SK-N-SH (cell line): Measurements from ENCODE around the gene ADGRF4. TPM values are rescaled to one million over a fixed set of nuclear protein-coding genes. Genes with fewer than 3 reads are reported as not detected.

Experiments
- CTCF ChIA-PET: fragments of 300-600, 350-600 bp; formaldehyde crosslinking; extraction: SDS; loops from one replicate; lab custom pipeline; 2021; lab: Yijun Ruan, JAX
- POLR2A ChIA-PET: fragments of 350-600 bp; sonication (Branson Sonifier 250); formaldehyde crosslinking; extraction: SDS; loops from one replicate; lab custom pipeline; 2020; ENCODE audit warnings: antibody characterized with exemption, inconsistent platforms; lab: Yijun Ruan, JAX
- DNase-seq: peaks from one replicate; pipeline ENCODE4 v3.0.0; 2012
- H2AFZ ChIP-seq: fragments of 200-600 bp; sonication (generic); 2 replicates; pipeline ENCODE4 v1.8.1; 2016; ENCODE audit warnings: antibody characterized with exemption, mild to moderate bottlenecking, low read depth
- H3F3A ChIP-seq: fragments of 200-600 bp; sonication (generic); replicated peaks from 2 replicates; pipeline ENCODE3; 2016; ENCODE audit warnings: antibody characterized with exemption, mild to moderate bottlenecking; ENCODE audit not compliant: insufficient read depth
- H3K27ac ChIP-seq, 2 experiments: fragments of 200-500 bp in 1 of 2; fragments of 200-600 bp in 1 of 2; sonication (Bioruptor generic) in 1 of 2; sonication (generic), shearing (Covaris generic) in 1 of 2; 2 replicates each; pipeline versions ENCODE4 v1.5.1 to v1.6.1; 2014 to 2016; ENCODE audit warnings: low read depth in 2 of 2, inconsistent platforms in 1 of 2, low read length in 1 of 2, mild to moderate bottlenecking in 1 of 2, mixed read lengths in 1 of 2
- H3K27me3 ChIP-seq: fragments of 200-600 bp; sonication (generic), shearing (Covaris generic); 2 replicates; pipeline ENCODE4 v1.6.1; 2016; ENCODE audit warnings: mixed run types; ENCODE audit not compliant: insufficient read depth
- H3K36me3 ChIP-seq, 2 experiments: fragments of 200-500 bp in 1 of 2; fragments of 200-600 bp in 1 of 2; sonication (Bioruptor generic) in 1 of 2; sonication (generic) in 1 of 2; replicated peaks in 1 of 2; 2 replicates each; pipeline versions ENCODE3 to v1.5.1; 2014 to 2016; ENCODE audit warnings: low read length in 1 of 2, mild to moderate bottlenecking in 1 of 2; ENCODE audit not compliant: insufficient read depth in 2 of 2, control insufficient read depth in 1 of 2
- H3K4me1 ChIP-seq, 2 experiments: fragments of 200-500 bp in 1 of 2; fragments of 200-600 bp in 1 of 2; sonication (Bioruptor generic) in 1 of 2; sonication (generic), shearing (Covaris generic) in 1 of 2; 2 replicates each; pipeline versions ENCODE4 v1.5.1 to v1.6.1; 2014 to 2016; ENCODE audit warnings: low read depth in 1 of 2, low read length in 1 of 2, mixed run types in 1 of 2; ENCODE audit not compliant: insufficient read depth in 2 of 2, control insufficient read depth in 1 of 2
- H3K4me2 ChIP-seq: fragments of 200-600 bp; sonication (generic), shearing (Covaris generic); 2 replicates; pipeline ENCODE4 v1.6.1; 2017; ENCODE audit warnings: mixed run types
- H3K4me3 ChIP-seq, 2 experiments: fragments of 200-500 bp in 1 of 2; fragments of 200-600 bp in 1 of 2; sonication (Bioruptor generic) in 1 of 2; sonication (generic), shearing (Covaris generic) in 1 of 2; 2 replicates each; pipeline versions ENCODE4 v1.5.1 to v1.8.1; 2014 to 2016; ENCODE audit warnings: low read depth in 2 of 2, inconsistent platforms in 1 of 2, low read length in 1 of 2, mild to moderate bottlenecking in 1 of 2, mixed read lengths in 1 of 2, moderate library complexity in 1 of 2
- H3K79me2 ChIP-seq: fragments of 200-600 bp; sonication (generic); 2 replicates; pipeline ENCODE4 v1.8.1; 2017; ENCODE audit warnings: mild to moderate bottlenecking; ENCODE audit not compliant: insufficient read depth
- H3K9ac ChIP-seq: fragments of 200-600 bp; sonication (generic); 2 replicates; pipeline ENCODE4 v1.6.1; 2017; ENCODE audit warnings: mixed run types
- H3K9me2 ChIP-seq: fragments of 200-600 bp; sonication (generic); 2 replicates; pipeline ENCODE4 v1.6.1; 2017; ENCODE audit warnings: mixed run types
- H3K9me3 ChIP-seq: fragments of 200-600 bp; sonication (generic); 2 replicates; pipeline ENCODE4 v1.6.1; 2017; ENCODE audit warnings: mixed run types, mild to moderate bottlenecking, moderate library complexity
- H4K20me1 ChIP-seq: fragments of 200-600 bp; sonication (generic); 2 replicates; pipeline ENCODE4 v1.6.1; 2017; ENCODE audit warnings: mild to moderate bottlenecking, mixed run types; ENCODE audit not compliant: insufficient read depth
- ELF1 ChIP-seq: IDR thresholded peaks from 2 replicates; pipeline ENCODE4 v1.4.0; 2012
- EP300 ChIP-seq, 2 experiments: IDR thresholded peaks; 2 replicates each; pipeline versions ENCODE4 v1.4.0 to v1.6.1; 2012; ENCODE audit warnings: borderline replicate concordance in 1 of 2, low read depth in 1 of 2, low read length in 1 of 2
- FOXJ3 ChIP-seq: sonication (generic); formaldehyde crosslinking; IDR thresholded peaks from 2 replicates; pipeline ENCODE4 v1.5.1; 2020; ENCODE audit warnings: mild to moderate bottlenecking, missing genetic modification reagents
- FOXM1 ChIP-seq: IDR thresholded peaks from 2 replicates; pipeline ENCODE4 v1.4.0; 2012; ENCODE audit warnings: low read depth, mild to moderate bottlenecking
- JUND ChIP-seq: IDR thresholded peaks from 2 replicates; pipeline ENCODE4 v1.4.0; 2012
- MXI1 ChIP-seq: IDR thresholded peaks from 2 replicates; pipeline ENCODE4 v1.6.1; 2012; ENCODE audit warnings: mild to moderate bottlenecking, low read depth, low read length, improper control_type of control experiment
- NFIC ChIP-seq: IDR thresholded peaks from 2 replicates; pipeline ENCODE4 v1.4.0; 2012; ENCODE audit warnings: borderline replicate concordance
- POLR2AphosphoS5 ChIP-seq: IDR thresholded peaks from 2 replicates; pipeline ENCODE4 v1.6.1; 2012; ENCODE audit warnings: low read depth, low read length
- SMC3 ChIP-seq: IDR thresholded peaks from 2 replicates; pipeline ENCODE4 v1.6.1; 2012; ENCODE audit warnings: low read depth, low read length, improper control_type of control experiment
- TAF1 ChIP-seq: IDR thresholded peaks from 2 replicates; pipeline ENCODE4 v1.6.1; 2012; ENCODE audit warnings: low read depth, mild to moderate bottlenecking, low read length, moderate library complexity, borderline replicate concordance
- TEAD4 ChIP-seq: IDR thresholded peaks from 2 replicates; pipeline ENCODE4 v1.4.0; 2012; ENCODE audit warnings: mild to moderate bottlenecking, borderline replicate concordance; ENCODE audit not compliant: insufficient read depth
- WGBS: methylation state at CpG from one replicate; pipeline ENCODE4 v1.1.6; 2017; ENCODE audit warnings: low lambda C conversion rate; 5-methylcytosine and 5-hydroxymethylcytosine counted together
- polyA plus RNA-seq, 3 experiments: library from polyadenylated mRNA; depleted of rRNA; stranded (reverse); fragments of >200 nt; gene quantifications; 2 replicates each; pipeline ENCODE4 v1.2.3, GENCODE V29; 2012
- TF ChIP-seq, protein P1 (sequence below): fragments of 200-600 bp; sonication (generic); IDR thresholded peaks from 2 replicates; pipeline ENCODE4 v1.6.1; 2017; ENCODE audit warnings: antibody characterized with exemption, mild to moderate bottlenecking, moderate library complexity
- TF ChIP-seq, protein P2 (sequence below): IDR thresholded peaks from 2 replicates; pipeline ENCODE4 v1.6.1; 2012; ENCODE audit warnings: mild to moderate bottlenecking, low read depth, low read length, moderate library complexity

Gene ADGRF4
- polyA plus RNA-seq, 1 of the 3 experiments (the other 2 are of a cell fraction): not detected

DNA sequence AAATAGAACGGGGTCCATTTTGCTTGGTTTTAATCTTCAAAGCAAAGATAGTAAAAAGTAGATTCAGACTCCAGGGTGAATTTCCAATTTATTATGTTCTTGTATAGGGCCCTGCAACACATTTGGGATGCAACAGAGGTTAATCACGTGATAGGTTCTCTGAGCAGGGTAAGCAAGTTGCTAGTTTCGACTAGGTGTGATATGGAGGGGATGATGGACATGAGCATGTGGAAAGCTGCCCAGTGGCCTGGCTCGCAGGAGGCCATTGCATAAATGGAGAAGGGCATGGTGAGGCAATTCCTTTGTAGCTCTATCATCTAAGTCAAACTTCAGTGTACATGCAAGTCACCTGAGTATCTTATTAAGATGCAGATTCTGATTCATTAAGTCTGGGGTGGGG is 17.7 kb upstream of the ADGRF4 start:
- CTCF ChIA-PET: no interaction called here
- TF ChIP-seq EP300 (IDR thresholded peaks at IDR 0.05; ENCODE audit: borderline replicate concordance in 1 of 2, low read depth in 1 of 2, low read length in 1 of 2) (no peak), MXI1 (no peak), FOXJ3 (CRISPR knock-in tag) (no peak), FOXM1 (no peak), SMC3 (no peak), JUND (no peak), POLR2AphosphoS5 (no peak)
- TF ChIP-seq, protein P1, sequence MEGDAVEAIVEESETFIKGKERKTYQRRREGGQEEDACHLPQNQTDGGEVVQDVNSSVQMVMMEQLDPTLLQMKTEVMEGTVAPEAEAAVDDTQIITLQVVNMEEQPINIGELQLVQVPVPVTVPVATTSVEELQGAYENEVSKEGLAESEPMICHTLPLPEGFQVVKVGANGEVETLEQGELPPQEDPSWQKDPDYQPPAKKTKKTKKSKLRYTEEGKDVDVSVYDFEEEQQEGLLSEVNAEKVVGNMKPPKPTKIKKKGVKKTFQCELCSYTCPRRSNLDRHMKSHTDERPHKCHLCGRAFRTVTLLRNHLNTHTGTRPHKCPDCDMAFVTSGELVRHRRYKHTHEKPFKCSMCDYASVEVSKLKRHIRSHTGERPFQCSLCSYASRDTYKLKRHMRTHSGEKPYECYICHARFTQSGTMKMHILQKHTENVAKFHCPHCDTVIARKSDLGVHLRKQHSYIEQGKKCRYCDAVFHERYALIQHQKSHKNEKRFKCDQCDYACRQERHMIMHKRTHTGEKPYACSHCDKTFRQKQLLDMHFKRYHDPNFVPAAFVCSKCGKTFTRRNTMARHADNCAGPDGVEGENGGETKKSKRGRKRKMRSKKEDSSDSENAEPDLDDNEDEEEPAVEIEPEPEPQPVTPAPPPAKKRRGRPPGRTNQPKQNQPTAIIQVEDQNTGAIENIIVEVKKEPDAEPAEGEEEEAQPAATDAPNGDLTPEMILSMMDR: no peak
- TF ChIP-seq, protein P2, sequence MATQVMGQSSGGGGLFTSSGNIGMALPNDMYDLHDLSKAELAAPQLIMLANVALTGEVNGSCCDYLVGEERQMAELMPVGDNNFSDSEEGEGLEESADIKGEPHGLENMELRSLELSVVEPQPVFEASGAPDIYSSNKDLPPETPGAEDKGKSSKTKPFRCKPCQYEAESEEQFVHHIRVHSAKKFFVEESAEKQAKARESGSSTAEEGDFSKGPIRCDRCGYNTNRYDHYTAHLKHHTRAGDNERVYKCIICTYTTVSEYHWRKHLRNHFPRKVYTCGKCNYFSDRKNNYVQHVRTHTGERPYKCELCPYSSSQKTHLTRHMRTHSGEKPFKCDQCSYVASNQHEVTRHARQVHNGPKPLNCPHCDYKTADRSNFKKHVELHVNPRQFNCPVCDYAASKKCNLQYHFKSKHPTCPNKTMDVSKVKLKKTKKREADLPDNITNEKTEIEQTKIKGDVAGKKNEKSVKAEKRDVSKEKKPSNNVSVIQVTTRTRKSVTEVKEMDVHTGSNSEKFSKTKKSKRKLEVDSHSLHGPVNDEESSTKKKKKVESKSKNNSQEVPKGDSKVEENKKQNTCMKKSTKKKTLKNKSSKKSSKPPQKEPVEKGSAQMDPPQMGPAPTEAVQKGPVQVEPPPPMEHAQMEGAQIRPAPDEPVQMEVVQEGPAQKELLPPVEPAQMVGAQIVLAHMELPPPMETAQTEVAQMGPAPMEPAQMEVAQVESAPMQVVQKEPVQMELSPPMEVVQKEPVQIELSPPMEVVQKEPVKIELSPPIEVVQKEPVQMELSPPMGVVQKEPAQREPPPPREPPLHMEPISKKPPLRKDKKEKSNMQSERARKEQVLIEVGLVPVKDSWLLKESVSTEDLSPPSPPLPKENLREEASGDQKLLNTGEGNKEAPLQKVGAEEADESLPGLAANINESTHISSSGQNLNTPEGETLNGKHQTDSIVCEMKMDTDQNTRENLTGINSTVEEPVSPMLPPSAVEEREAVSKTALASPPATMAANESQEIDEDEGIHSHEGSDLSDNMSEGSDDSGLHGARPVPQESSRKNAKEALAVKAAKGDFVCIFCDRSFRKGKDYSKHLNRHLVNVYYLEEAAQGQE: no peak

DNA sequence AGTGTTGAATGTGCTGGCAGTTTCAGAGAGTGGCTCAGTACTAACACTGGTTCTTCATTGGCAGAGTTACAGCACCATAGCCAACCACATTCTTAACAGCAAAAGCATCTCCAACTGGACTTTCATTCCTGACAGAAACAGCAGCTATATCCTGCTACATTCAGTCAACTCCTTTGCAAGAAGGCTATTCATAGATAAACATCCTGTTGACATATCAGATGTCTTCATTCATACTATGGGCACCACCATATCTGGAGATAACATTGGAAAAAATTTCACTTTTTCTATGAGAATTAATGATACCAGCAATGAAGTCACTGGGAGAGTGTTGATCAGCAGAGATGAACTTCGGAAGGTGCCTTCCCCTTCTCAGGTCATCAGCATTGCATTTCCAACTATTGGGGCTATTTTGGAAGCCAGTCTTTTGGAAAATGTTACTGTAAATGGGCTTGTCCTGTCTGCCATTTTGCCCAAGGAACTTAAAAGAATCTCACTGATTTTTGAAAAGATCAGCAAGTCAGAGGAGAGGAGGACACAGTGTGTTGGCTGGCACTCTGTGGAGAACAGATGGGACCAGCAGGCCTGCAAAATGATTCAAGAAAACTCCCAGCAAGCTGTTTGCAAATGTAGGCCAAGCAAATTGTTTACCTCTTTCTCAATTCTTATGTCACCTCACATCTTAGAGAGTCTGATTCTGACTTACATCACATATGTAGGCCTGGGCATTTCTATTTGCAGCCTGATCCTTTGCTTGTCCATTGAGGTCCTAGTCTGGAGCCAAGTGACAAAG is 17.0 kb upstream of the ADGRF4 start:
- Histone ChIP-seq H3K27me3 (peaks cover 23% of the 10 kb centered on the region; the same call in 1 of the 2 replicates), H2AFZ (no peak overlapping the region), H3K4me2 (no peak overlapping the region), H3K9me3 (no peaks in the 10 kb centered on the region), H3K9me2 (no peaks in the 10 kb centered on the region), H3K27ac (no peak overlapping the region), H3F3A (no peaks in the 10 kb centered on the region)
- ChIA-PET CTCF (no interaction called here), POLR2A (no interaction called here)
- TF ChIP-seq EP300 (IDR thresholded peaks at IDR 0.05; ENCODE audit: borderline replicate concordance in 1 of 2, low read depth in 1 of 2, low read length in 1 of 2): no peak
- TF ChIP-seq TEAD4: no peak
- TF ChIP-seq POLR2AphosphoS5: no peak
- TF ChIP-seq ELF1: no peak
- TF ChIP-seq NFIC: no peak
- TF ChIP-seq TAF1: no peak
- TF ChIP-seq, all 33 proteins: peak for 0
- Histone ChIP-seq H3K4me3 (no peak overlapping the region), H3K79me2 (no peaks in the 10 kb centered on the region), H3K9ac (no peak overlapping the region), H4K20me1 (no peaks in the 10 kb centered on the region), H3K36me3 (no peaks in the 10 kb centered on the region), H3K4me1 (no peaks in the 10 kb centered on the region)
- 13% methylated on average over 1 of the region's 1 CpG for WGBS
- no peak for DNase-seq

More for the DNA sequence above, 17.7 kb upstream of the ADGRF4 start:
- WGBS: 7% methylated on average over 4 of the region's 4 CpGs
- DNase-seq: no peak
- Histone ChIP-seq H3K4me3 (no peak overlapping the region), H3K4me2 (no peak overlapping the region), H3K4me1 (no peaks in the 10 kb centered on the region), H3K9me3 (no peaks in the 10 kb centered on the region), H3K9me2 (no peaks in the 10 kb centered on the region), H3K36me3 (no peaks in the 10 kb centered on the region), H4K20me1 (no peaks in the 10 kb centered on the region), H3K79me2 (no peaks in the 10 kb centered on the region), H3K27me3 (peaks cover 23% of the 10 kb centered on the region; the same call in 1 of the 2 replicates), H3K27ac (no peak overlapping the region), H2AFZ (no peak overlapping the region), H3K9ac (no peak overlapping the region), H3F3A (no peaks in the 10 kb centered on the region)
- POLR2A ChIA-PET: no interaction called here
